ENCODE results near the gene NTRK2. TPM values are rescaled to one million over a fixed set of nuclear protein-coding genes. Genes with fewer than 3 reads are reported as not detected.

NTRK2 gene
- total RNA-seq, 1 donor from 2014 or later: 1.5 TPM

DNA sequence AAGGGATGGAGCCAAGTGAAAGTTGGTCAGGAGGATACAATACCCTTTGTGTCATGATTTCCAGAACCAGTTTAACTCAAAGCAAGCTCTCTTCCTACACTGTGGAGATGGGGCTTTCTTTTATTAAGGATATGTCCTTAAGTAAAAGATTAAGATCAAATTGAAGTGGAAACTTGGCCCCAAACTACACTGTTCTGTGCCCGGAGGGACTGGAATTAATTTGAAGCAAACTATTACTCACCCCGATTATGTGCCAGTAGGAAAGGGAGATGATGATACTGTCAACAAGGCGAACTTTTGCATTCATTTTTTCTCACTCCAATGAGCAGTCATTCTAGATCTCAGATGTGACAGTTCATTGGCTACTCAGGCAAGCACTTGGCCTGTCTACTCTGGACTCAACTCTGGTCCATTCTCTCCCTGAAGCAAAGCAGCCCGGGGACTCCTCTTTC, 186.7 kb downstream of the NTRK2 start:
- TF ChIP-seq, protein P1, sequence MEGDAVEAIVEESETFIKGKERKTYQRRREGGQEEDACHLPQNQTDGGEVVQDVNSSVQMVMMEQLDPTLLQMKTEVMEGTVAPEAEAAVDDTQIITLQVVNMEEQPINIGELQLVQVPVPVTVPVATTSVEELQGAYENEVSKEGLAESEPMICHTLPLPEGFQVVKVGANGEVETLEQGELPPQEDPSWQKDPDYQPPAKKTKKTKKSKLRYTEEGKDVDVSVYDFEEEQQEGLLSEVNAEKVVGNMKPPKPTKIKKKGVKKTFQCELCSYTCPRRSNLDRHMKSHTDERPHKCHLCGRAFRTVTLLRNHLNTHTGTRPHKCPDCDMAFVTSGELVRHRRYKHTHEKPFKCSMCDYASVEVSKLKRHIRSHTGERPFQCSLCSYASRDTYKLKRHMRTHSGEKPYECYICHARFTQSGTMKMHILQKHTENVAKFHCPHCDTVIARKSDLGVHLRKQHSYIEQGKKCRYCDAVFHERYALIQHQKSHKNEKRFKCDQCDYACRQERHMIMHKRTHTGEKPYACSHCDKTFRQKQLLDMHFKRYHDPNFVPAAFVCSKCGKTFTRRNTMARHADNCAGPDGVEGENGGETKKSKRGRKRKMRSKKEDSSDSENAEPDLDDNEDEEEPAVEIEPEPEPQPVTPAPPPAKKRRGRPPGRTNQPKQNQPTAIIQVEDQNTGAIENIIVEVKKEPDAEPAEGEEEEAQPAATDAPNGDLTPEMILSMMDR (IDR thresholded peaks at IDR 0.05; ENCODE audit: insufficient read depth, low read length, poor library complexity, severe bottlenecking): no peak
- no peak overlapping the region for H3K4me3 ChIP-seq (ENCODE audit: low read depth, low read length)
- no peaks in the 10 kb centered on the region for H3K36me3 ChIP-seq (ENCODE audit: control insufficient read depth, insufficient read depth, low read length)
- H3K27me3 ChIP-seq (ENCODE audit: control insufficient read depth, insufficient read depth, low read length): no peaks in the 10 kb centered on the region
- no peak for DNase-seq (ENCODE audit: low read depth)

DNA sequence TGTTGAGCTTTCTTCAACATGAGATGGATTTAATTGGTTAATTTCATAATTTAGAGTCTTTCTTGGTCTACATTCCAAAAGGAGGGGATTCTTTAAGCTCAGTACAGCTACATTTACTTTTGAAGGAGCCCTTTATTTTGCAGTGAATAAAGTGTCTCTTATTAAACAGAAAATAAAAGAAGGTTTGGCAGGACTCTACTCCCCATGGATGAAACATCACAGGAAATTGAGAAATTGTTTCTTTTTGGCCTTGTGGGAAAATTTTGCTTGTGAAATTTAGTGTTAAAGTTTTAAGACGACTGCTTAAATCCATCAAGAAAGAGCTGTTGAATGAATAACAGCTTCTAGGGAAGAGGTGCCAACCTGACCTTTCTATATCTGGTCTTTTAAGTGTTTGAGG, 187.7 kb downstream of the NTRK2 start:
- Histone ChIP-seq H3K36me3 (ENCODE audit: control insufficient read depth, insufficient read depth, low read length) (no peaks in the 10 kb centered on the region), H3K27me3 (ENCODE audit: control insufficient read depth, insufficient read depth, low read length) (no peaks in the 10 kb centered on the region), H3K4me3 (ENCODE audit: low read depth, low read length) (no peak overlapping the region)
- TF ChIP-seq, protein P1 (IDR thresholded peaks at IDR 0.05; ENCODE audit: insufficient read depth, low read length, poor library complexity, severe bottlenecking): no peak
- DNase-seq (ENCODE audit: low read depth): no peak

DNA sequence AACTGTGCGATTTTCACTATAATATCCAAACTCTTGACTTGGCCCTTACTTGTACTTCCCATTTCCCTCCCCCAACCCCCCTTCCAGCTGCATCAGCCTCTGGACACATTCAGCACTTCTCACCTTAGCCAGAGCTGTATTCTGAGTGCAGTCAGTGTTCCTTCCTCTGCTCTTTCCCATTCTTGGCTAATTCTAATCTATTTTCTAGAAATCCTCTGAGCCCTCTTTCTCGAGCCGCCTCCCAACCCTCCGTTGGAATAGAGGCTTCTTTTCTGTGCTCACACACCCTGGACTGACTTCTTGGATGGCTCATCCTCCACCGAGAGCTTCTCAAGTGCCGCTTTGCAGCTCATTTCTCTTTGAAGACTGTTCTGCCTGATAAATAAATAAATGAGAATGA, 188.8 kb downstream of the NTRK2 start:
- no peak overlapping the region for H3K4me3 ChIP-seq (ENCODE audit: low read depth, low read length)
- H3K27me3 ChIP-seq (ENCODE audit: control insufficient read depth, insufficient read depth, low read length): no peaks in the 10 kb centered on the region
- TF ChIP-seq, protein P1 (IDR thresholded peaks at IDR 0.05; ENCODE audit: insufficient read depth, low read length, poor library complexity, severe bottlenecking): no peak
- no peak for DNase-seq (ENCODE audit: low read depth)
- H3K36me3 ChIP-seq (ENCODE audit: control insufficient read depth, insufficient read depth, low read length): no peaks in the 10 kb centered on the region

DNA sequence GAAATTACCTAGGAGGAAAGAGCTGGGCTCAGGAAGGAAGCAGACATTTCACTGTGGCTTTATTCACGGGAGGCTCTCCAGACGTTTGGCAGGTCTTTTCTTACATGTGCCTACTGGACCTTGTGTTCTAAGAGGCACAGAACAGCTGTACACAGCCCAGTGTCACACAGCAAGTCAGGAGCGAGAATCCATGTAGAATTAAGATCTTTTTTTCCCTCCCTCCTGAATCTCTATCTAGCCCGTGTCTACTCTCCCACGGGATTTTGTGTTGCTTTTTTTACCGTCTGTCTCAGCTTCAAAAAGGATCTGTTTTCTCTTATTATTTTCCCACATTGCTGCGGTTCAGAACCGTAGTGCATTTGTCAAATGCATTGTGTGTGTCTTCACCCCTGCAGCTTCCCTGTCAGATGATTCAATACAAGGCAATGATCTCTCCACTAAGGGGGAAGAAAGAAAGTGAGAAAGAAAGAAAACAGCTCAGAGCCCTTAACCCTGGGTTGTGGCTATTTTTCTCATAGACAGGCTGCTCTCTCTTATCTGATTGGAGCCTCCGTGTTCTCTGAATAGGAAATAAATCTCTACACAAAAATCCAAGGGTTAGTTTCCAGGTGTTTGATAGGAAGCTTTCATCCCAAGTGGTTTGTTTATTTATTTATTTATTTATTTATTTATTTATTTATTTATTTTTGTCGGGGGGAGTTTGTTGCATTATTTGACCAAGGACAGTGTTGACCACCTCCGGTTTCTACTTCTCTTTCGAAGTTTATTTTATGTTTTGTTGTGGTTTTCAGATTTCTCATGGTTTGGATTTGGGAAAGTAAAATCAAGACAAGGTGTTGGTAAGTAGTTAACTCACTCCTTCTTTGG, 191.0 kb downstream of the NTRK2 start:
- DNase-seq (ENCODE audit: low read depth): no peak
- Histone ChIP-seq H3K27me3 (ENCODE audit: control insufficient read depth, insufficient read depth, low read length) (no peaks in the 10 kb centered on the region), H3K36me3 (ENCODE audit: control insufficient read depth, insufficient read depth, low read length) (no peaks in the 10 kb centered on the region), H3K4me3 (ENCODE audit: low read depth, low read length) (no peak overlapping the region)
- TF ChIP-seq, protein P1 (IDR thresholded peaks at IDR 0.05; ENCODE audit: insufficient read depth, low read length, poor library complexity, severe bottlenecking): no peak

DNA sequence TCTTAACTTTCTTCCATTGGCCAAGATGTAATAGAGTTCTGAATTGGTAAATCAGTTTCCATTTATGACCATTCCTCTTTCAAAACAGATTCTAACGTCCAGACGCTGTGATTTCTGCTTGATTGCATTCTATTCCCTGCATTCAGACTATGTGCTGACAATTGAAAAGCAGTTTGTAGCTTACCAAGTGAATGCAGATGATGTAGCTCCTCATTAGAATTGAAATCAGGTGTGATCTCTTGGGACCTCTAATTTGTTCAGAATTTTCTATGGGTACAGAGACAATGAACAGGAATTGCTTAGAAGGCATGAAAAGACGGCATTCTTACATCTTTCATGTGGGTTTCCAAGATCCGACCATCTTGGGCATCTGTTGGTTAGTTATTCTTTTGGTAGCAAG, 191.9 kb downstream of the NTRK2 start:
- H3K36me3 ChIP-seq (ENCODE audit: control insufficient read depth, insufficient read depth, low read length): no peaks in the 10 kb centered on the region
- TF ChIP-seq, protein P1 (IDR thresholded peaks at IDR 0.05; ENCODE audit: insufficient read depth, low read length, poor library complexity, severe bottlenecking): no peak
- no peak for DNase-seq (ENCODE audit: low read depth)
- H3K27me3 ChIP-seq (ENCODE audit: control insufficient read depth, insufficient read depth, low read length): no peaks in the 10 kb centered on the region
- no peak overlapping the region for H3K4me3 ChIP-seq (ENCODE audit: low read depth, low read length)

Data from kidney epithelial cell (primary cell).